Stimulated activated CD4-positive, alpha-beta T cell treated with anti-CD3 and anti-CD28 coated beads, TNF-alpha, amount 100 ng/mL, for 4 hours (primary cell): ENCODE results near the gene LAMC2.
"Not testable (repeated sequence)": the region's sequence is repeated elsewhere in the genome, so short reads cannot be mapped to it uniquely, and the experiment has no call there.

ENCODE experiments used
- DNase-seq, 3 experiments: peaks; one replicate each; pipeline ENCODE4 v3.0.0-alpha.2; 2020; ENCODE audit warnings: low read depth in 3 of 3

The LAMC2 gene

DNA sequence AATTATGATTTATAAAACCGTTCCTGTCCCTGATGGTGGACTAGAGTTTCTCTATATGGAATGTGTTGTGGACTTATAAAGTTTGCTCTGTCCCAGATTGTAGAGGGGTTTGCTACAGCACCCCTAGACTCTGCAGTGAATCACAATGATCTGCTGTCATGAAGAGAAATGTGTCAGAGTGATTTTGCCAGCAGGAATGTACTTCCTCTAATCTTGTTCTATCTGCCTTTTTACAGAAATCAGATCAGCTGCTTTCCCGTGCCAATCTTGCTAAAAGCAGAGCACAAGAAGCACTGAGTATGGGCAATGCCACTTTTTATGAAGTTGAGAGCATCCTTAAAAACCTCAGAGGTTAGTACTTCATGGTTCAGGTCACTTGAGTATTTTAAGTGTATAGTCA, 52.0 kb downstream of the LAMC2 start:
- no peak for DNase-seq

DNA sequence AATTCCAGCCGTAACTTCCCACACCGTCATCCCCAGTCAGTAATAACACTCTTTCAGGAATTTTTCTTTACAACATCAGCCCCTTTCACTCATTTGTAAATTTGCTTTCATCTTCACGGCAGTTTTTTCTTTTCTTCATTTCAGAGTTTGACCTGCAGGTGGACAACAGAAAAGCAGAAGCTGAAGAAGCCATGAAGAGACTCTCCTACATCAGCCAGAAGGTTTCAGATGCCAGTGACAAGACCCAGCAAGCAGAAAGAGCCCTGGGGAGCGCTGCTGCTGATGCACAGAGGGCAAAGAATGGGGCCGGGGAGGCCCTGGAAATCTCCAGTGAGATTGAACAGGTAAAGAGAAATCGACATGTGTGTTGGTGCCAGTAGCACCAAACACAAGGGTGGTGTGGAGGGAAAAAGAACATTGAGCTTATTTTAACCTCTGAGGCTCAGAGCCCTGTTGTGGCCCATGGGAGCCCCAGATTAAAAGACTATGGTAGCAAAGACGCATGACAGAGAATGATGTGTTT, 53.2 kb downstream of the LAMC2 start:
- DNase-seq: no peak

DNA sequence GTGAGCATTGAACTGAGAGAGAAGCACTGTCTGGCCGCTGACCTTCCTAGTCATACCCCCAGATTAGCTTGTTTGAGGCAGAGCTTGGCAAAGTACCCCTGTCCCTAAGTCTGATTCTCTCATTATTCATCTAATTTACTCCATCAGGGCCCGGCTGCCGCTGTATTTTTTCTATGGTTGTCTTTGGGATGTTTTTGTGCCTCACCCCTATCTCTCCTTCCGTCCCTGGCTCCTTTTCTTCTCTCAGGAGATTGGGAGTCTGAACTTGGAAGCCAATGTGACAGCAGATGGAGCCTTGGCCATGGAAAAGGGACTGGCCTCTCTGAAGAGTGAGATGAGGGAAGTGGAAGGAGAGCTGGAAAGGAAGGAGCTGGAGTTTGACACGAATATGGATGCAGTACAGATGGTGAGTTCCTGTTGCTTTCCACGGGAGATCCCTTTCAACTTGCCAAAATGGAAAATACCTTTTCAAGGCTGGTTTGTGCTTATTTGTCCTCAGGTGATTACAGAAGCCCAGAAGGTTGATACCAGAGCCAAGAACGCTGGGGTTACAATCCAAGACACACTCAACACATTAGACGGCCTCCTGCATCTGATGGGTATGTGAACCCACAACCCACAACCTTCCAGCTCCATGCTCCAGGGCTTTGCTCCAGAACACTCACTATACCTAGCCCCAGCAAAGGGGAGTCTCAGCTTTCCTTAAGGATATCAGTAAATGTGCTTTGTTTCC, 53.9 kb downstream of the LAMC2 start:
- DNase-seq: no peak

DNA sequence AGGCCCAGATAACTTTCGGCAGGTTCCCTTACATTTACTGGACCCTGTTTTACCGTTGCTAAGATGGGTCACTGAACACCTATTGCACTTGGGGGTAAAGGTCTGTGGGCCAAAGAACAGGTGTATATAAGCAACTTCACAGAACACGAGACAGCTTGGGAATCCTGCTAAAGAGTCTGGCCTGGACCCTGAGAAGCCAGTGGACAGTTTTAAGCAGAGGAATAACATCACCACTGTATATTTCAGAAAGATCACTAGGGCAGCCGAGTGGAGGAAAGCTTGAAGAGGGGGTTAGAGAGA, 54.4 kb downstream of the LAMC2 start:
- no peak for DNase-seq

DNA sequence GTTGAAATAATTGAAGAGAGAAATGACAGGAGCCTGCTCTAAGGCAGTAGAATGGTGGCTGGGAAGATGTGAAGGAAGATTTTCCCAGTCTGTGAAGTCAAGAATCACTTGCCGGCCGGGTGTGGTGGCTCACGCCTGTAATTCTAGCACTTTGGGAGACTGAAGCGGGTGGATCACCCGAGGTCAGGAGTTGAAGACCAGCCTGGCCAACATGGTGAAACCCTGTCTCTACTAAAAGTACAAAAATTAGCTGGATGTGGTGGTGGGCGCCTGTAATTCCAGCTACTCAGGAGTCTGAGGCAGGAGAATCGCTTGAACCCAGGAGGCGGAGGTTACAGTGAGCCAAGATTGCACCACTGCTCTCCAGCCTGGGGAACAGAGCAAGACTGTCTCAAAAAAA, 54.8 kb downstream of the LAMC2 start:
- DNase-seq: not testable (repeated sequence)

DNA sequence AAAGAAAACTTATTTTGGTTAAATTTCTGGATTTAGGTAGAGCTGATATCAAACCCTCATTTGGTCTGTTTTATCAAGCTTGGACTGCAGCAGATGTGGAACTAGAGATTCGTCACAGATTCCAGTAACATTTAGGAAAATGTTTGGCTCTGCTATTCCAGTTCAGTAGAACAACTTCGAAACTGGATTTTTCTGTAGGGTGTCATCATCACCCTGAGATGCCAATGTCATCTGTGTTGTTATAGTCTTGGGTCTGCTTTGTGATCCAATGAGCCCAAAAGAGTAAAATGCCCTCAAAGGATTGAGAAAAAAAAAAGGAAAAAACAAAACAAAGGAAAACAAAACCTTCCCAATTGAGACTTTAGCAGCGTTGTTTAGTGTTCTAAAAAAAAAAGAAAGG, 55.4 kb downstream of the LAMC2 start:
- no peak for DNase-seq

DNA sequence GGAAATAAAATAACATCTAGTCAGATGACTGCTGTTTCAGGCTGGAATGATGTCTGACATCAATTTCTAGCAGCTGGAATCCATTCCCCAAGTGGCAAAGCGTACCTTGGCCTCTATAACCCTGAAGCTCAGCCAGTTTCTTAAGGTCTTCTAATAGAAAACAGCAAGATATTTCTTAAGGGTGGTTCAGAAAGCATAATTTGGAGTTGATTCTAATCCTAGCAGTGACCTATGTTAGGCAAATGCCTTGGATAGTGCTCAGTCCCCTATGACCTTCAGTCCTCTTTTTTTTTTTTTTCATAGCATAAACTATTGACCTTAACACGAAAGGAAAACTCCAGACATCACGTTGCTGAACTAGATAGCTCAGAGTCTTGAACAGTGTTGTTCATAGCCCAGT, 56.5 kb downstream of the LAMC2 start:
- no peak for DNase-seq

DNA sequence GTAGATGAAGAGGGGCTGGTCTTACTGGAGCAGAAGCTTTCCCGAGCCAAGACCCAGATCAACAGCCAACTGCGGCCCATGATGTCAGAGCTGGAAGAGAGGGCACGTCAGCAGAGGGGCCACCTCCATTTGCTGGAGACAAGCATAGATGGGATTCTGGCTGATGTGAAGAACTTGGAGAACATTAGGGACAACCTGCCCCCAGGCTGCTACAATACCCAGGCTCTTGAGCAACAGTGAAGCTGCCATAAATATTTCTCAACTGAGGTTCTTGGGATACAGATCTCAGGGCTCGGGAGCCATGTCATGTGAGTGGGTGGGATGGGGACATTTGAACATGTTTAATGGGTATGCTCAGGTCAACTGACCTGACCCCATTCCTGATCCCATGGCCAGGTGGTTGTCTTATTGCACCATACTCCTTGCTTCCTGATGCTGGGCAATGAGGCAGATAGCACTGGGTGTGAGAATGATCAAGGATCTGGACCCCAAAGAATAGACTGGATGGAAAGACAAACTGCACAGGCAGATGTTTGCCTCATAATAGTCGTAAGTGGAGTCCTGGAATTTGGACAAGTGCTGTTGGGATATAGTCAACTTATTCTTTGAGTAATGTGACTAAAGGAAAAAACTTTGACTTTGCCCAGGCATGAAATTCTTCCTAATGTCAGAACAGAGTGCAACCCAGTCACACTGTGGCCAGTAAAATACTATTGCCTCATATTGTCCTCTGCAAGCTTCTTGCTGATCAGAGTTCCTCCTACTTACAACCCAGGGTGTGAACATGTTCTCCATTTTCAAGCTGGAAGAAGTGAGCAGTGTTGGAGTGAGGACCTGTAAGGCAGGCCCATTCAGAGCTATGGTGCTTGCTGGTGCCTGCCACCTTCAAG, 57.3 kb downstream of the LAMC2 start:
- DNase-seq: no peak

DNA sequence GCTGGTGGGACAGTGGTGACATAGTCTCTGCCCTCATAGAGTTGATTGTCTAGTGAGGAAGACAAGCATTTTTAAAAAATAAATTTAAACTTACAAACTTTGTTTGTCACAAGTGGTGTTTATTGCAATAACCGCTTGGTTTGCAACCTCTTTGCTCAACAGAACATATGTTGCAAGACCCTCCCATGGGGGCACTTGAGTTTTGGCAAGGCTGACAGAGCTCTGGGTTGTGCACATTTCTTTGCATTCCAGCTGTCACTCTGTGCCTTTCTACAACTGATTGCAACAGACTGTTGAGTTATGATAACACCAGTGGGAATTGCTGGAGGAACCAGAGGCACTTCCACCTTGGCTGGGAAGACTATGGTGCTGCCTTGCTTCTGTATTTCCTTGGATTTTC, 58.4 kb downstream of the LAMC2 start:
- DNase-seq: no peak

DNA sequence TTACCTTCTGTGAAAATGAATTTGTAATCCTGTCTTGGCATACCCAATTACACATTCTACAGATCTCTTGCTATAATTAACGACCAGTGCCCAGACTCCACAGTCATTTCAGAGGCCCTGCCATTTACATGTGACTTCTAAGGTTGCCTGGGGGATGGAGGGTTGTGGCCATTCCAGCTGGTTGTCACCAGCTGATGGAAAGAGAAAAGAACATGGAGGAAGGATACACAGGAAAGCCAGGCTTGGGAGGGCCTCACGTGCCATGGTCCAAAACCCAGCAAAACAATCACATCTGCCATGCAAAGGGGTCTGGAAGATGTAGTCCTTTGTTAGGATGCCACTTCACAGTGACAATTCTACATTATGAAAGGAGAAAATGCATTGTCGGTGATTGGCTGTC, 59.3 kb downstream of the LAMC2 start:
- DNase-seq: no peak

DNA sequence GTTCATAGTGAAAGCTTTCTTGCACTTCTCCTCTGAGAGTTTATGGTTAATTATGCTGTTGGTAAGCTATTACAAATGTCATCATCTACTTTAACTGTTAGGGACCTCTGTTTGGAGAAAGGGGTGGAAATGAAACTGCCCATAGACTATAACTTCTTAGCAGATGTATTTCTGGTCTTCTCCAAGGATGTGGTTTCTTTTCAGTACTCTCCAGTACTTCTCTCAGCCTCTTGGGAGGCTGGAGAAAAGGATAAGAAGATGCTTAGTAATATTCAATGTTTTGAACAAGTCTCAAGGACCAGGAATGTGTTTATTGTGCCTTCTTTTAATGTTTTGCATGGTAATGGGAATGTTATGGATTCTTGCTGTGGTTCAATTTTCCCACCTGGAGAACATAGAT, 60.4 kb downstream of the LAMC2 start:
- no peak for DNase-seq

DNA sequence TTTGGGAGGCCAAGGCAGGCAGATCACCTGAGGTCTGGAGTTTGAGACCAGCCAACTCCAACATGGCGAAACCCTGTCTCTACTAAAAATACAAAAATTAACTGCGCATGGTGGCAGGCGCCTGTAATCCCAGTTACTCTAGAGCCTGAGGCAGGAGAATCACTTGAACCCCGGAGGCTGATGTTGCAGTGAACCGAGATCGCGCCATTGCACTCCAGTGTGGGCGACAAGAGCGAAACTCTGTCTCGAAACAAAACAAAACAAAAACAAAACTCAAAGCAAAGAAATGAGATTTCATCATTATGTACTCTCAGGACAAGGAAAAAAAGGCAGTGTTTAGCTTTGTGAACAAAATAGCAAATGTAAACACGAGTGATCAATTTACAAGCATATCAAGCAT, 61.0 kb downstream of the LAMC2 start:
- no peak for DNase-seq

DNA sequence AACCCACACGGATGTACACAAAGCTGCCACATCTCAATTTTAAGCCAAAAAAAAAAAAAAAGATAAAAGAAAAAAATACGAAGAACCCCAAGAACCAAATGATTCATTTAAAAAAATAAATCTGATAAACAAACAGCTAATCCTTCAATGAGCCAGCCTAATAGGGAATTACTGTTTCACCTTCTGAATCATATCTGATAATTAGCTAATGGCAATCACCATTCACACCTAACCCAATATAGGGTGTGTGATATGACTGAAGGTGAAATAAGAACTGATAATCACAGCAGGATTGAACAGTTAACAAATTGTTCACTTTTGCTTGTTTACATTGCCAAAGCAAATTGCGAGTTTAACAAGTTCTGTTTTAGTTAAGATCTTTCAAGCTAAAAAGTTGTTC, 61.4 kb downstream of the LAMC2 start:
- DNase-seq: no peak

DNA sequence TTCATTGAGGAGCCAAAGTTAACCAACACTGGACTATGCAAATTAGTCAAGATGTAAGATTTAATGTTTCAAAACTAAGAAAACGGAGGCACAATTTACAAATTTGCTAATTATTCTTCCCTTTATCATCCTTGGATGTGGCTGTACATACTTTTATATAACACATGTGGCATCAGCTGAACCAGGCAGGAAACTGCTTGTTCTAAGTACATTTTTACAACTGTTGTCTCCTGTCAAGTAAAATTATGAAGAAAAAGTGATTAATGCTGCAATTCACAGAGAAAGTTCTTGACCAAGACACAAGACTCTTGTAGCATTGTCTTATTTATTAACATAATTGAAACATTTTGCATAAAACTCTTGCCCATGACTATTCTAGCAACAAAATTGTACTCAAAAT, 61.9 kb downstream of the LAMC2 start:
- DNase-seq: no peak

DNA sequence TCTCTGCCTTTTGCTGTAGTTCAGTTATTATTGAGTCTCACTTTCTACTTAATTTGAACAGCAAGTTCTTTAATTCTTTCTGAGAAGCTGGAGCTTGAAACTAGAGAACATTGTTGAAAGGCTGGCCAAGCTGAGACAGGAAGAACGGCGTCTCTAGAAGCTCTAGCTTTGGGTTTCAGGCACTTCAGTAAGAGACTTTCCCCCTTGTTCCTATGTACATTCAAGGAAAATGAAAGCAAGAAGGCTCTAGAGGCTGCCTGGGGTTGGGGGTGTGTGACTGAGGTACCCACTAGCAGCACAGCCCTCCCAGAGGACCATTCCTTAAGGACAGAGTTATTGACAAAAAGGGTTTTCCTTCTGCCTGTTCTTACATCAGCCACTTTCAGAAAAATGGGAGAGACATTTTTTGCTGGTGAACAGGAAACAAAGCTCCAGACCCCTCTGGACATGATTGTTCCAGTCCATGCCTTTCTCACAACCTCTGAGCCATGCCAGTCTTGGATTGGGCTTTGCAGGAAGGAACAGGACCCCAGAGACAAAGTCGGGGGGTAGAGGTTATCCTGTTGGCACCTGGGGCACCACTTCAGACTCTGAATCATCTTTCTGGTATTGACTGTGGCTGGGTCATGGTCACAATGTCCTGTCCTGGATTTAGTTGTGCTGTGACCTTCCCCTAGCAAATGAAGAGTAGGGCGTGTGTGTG, 63.1 kb downstream of the LAMC2 start:
- DNase-seq: no peak

DNA sequence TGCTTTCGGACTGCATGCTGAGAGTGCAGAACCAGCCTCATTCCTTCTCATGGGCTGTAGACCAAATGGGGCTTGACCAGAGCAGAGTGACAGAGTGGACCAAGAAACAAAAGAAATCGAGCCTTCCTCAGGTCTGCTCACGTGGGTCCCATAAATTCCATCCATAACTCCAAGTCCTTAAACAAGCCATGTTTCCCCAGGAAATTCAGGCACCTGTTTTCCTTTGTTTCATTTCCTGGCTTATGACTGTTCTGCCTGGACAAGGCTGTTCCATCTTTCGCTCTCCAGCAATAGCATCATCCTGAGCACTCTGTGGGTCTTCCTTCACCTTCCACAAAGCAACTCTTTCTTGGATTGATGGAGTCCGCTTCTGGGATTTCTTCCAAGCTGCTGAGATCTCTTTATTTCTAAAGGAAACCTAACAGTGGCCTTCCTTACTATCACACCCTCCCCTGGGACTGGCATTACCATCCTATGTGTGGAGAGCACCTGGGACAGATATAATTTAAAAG, 63.9 kb downstream of the LAMC2 start:
- DNase-seq: no peak

DNA sequence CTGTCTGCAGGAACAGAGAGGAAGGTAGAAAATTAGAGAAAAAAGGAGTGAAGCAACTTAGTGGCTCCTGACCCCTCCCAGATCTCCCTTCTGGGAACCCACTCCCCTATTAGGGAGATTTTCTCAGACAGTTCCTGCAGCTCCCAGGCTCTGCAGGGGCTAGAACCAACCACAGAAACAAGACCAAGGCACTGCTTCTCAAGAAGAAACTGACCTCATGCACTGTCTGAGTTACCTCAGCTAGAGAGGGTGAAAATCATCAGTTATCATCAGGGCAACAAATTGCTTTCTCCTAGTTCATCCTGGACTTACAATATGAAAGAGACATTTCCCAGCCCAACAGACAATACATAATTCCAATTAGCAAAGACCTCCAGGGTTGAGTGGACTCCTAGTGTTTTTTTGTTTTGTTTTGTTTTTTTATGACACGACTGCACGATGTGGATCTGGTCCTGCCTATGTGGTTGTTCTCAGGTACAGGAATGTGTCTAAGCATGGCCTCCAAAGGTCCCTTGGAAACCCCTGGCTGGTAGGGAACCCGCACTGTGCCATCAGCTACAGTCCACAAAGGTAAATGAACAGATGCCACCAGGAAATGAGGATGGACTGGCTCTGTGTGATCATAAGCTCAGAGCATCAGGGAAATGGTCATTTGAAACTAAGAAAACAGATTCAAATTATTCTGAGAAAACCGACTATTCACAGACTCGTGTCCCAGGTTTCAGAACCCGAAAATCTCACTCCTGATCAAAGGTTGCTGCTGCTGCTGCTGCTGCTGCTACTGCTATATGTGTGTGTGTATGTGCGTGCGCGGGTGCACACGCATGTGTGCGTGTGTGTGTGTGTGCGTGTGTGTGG, 65.3 kb downstream of the LAMC2 start:
- no peak for DNase-seq

DNA sequence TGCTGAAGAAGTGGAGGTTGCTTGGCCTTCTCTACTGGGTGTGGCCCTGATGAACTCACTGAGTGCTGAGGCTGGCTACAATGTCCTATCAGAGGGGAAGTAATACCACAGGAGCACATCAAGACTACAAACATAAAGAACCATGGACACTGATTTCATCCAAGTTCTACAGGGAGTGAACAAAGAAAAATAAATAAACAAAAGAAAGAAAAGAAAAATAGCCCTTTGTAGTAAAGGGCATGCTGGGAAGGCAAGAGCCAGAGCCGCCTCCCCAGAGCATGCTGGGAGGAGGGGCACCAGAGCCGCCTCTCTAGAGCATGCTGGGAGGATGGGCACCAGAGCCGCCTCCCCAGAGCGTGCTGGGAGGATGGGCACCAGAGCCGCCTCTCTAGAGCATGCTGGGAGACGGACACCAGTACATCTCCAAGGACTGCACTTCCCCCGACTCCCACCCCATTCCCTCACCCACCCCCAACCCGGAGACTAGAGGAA, 65.9 kb downstream of the LAMC2 start:
- DNase-seq: no peak

DNA sequence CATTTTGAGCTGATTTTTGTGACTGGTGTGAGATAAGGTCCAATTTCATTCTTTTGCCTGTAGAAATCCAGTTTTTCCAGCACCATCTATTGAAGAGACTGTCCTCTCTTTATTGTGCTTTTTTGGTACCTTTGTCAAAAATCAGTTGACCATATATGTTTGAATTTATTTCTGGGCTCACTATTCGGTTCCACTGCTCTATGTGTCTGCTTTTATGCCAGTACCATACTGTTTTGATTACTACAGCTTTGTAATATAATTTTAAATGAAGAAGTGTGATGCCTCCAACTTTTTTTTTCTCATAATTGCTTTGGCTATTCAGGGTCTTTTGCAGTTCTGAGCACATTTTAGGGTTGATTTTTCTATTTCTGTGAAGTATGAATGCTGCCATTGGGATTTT, 69.0 kb downstream of the LAMC2 start:
- no peak for DNase-seq

DNA sequence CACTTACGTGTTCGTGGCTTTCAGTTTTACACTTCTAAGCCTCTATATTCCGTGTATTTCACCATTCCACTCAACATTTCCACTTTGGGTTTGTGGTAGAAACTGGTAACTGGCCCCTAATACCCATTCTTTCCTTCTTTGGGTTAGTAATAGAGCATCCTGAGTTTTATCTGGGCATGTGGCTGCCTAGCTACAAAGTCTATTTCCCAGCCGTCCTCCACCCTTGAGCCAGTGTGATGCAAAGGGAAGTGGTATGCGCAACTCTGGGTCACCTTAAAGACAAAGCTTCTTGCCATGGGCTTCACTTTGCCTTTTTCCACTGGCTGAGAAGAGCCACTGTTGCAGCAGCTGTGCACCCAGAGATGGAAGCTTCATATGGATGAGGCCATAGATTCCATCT, 73.9 kb downstream of the LAMC2 start:
- DNase-seq: no peak

DNA sequence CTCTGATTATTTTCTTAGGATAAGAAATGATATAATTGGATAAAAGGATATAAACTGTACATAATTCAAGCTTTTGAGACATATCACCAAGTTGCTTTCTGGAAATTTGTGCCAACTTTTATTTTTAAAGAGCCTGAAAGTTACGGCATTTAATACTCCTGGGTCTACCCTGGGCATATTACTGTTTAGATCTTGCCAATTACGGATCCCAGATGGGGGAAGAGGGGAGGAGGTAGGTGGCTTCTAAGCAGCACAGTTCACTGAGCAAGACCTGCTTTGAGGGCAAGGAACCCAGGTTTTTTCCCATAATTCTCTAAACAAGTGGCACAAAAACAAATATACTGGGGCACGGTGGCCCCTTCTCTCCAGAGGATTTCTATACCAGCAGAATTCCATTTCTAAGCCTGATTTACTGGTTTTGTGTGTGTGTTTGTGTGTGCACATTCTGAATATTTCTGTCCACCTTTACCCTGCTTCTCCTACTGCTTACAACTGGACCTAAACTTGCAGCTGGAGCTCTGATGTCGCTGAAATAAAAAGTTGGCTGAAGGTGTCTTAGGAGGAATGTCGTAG, 76.7 kb downstream of the LAMC2 start:
- no peak for DNase-seq
